GM18505 (cell line): ENCODE measurements around the gene ALDOB.

Experiments
- ATAC-seq: cut with Tn5 transposase; IDR thresholded peaks from one replicate; pipeline ENCODE4 v1.9.1; 2021; ENCODE audit not compliant: unreplicated experiment
- POLR2A ChIP-seq: IDR thresholded peaks from 4 replicates; pipeline ENCODE4 v1.6.1; 2011; ENCODE audit warnings: borderline replicate concordance; ENCODE audit not compliant: insufficient read depth, insufficient read length; ENCODE audit errors: extremely low read depth

The ALDOB gene

DNA sequence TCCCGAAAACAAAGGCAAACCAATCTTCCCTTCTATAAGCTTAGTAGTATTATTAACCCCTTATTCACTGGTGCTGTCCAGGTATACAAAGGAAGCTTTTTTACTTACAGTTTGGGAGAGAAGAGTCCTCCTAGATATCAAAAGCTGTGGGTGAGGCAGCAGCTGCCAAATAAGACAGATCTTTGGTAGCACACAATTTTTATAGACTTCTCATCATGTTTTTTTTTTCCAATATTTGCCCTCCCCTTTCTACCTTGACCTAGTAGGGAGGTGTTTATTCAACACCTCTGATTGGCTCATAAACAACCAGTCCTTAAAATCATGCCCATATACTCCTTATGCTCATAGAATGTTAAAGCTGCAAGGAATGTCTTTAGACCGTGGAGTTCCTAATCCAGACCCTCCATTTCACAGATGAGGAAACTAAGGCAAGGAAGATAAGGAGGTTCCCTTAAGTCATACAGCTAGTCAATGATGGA is at the start of gene ALDOB:
ALDOB (minus strand) TSS at position 174 of the 479 bp plus-strand sequence. CDS start 4,887 bp downstream, outside the sequence.
- TF ChIP-seq POLR2A, result no peak
- ATAC-seq, result no peak

DNA sequence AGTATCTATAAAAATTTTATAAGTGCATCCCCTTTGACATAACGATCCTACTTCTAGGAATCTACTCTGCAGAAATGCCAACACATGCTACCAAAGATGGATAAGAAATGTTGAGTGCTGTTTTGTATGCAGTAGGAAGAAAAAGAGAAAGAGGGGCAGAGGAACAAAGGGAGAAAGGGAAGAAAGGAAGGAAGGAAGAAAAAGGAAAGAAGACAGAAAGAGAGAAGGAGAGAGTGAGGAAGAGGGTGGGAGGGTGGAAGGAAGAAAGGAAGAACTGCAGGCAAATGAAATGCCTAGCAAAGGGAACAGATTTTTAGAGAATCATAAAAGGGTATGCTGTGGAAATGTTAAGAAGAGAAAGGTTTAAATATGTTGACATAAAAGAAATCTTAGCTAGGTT is 48.5 kb upstream of the ALDOB start:
- no peak for ATAC-seq
- no peak for TF ChIP-seq POLR2A

DNA sequence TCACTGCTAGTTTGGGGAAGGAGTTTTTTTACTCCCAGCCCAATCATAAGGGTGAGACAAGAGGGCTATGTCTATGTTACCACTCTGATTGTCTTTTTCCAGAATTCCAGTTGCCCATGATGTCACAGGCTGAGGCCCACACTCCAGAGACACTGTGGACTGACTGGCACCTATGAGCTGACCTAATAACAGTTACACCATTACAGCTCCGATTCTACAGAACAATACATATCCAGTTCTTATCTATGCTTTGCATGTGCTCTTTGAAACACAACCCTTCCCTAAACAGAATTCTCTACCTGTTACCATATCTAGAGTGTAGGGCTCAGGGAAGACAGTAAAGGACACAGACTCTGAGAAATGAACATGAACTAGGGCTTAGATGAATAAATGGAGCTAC is 45.7 kb upstream of the ALDOB start:
- no peak for ATAC-seq
- TF ChIP-seq POLR2A, result no peak

DNA sequence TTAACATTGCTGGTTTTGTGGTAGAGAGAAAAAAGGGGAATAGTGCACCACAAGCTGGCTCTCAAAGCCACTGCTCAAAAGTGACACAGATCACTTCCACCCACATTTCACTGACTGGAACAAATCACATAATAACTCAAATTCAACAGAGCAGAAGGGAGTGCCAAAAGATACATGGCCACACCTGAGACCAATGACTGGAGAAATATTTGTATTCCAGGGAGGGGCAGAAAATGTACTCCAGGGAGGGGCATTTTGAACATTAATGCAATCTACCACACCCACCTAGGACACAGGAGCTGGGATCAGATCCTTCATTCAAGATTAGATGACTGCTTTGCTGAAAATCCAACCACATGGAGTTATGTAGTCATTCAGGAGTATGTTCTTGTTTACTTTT is 44.8 kb upstream of the ALDOB start:
- no peak for ATAC-seq
- no peak for TF ChIP-seq POLR2A

DNA sequence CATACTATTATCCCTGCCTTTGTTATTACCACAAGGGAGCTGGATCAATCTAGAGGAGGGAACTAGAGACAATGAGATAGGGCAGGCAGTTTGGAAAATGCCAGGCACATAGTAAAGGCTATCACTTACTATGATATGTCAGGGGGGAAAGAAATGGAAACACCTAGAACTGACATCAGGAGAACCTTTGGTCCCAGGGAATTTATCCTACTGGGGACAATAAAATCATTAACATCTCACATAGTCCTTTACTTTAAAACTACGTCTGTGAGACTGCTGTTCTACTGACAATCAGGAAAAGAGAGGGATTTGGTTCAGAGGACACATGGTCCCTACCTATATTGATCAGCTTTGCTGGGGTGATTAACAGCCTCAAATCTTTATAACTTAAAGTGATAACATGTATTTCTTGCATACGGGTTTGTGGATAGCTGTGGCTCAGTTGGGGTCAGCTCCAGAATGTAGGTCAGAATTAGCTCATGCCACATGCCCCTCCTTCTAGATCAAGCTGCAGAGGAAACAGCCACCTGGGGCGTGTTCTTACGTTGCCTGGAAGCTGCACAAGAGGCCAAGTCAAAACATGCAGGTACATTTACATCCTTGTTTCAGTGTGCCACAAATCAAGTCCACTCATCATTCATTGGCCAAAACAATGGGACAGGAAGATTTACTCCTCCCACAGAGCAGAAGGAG is 43.9 kb upstream of the ALDOB start:
- no peak for ATAC-seq
- no peak for TF ChIP-seq POLR2A

DNA sequence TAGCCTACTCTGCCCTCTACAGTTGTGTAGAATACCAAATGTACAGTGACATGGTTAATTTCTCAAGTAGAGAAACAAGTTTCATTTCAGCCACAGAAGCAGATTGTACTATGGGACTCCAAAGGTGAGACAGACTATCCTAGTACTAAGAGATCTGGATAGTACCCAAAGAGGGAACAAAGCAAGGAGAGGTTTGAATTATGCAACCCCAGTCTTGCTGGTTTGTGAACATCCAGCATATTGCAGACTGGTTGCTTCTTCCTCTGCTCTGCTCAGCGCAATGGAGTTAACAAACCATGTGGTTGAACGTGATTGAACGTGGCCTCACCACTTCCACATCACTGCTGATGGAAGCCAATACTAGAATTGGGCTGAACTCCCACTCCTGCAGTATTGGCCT is 43.3 kb upstream of the ALDOB start:
- TF ChIP-seq POLR2A, result no peak
- ATAC-seq, result no peak

DNA sequence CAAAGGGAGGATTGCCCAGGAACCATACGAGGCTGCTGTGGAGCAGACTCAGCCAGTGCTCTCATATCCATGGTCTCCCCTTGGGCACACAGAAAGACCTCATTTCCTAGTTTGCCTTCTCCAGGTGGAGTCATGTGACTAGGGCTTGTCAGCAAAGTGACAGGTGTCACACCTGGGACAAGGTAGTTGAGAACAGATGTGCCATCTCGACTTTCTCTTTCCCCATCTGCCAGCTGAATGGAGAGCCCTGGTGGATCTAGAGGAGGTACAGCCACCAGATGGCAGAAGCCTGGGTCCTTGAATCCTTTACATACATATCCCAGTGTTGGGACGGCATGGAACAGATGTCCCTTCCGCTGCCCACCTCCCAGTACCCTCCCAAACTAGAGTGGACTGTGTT is 42.9 kb upstream of the ALDOB start:
- no peak for TF ChIP-seq POLR2A
- ATAC-seq, result no peak

DNA sequence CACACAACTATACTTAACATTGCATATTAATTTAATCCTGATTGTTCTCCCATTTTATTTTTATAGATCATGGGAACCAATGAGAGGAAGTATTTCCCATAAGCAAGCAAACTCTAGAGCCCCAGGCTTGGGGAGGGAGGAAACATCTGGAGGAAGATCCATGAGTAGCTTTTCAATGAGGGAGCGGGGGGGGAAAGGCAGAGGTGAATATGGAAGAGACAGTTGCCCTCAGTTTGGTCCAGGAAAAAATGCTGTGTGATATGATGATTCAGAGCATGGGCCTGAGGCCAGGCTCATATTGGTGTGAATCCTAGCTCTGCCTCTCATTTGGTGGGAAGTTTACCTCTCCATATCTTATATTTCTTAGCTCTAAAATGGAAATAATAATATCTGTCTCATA is 42.2 kb upstream of the ALDOB start:
- no peak for TF ChIP-seq POLR2A
- ATAC-seq, result no peak

DNA sequence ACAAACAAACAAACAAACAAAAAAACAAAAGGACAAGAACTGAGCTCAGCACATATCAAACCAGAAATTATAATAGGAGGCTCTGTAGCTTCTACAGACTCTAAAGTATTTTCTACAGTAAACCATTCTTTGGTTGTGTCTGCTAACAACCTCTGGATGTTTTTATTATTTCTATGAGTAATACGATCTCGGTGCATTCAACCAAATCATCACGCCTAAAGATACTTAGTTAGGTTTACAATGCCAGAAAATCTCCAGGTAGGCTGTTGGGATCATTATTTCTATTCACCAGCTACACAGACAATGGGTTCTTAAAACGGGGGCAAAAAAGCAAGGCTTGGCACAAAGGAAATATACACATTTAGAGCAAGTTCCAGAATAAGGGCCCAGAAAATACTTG is 41.6 kb upstream of the ALDOB start:
- no peak for ATAC-seq
- no peak for TF ChIP-seq POLR2A

DNA sequence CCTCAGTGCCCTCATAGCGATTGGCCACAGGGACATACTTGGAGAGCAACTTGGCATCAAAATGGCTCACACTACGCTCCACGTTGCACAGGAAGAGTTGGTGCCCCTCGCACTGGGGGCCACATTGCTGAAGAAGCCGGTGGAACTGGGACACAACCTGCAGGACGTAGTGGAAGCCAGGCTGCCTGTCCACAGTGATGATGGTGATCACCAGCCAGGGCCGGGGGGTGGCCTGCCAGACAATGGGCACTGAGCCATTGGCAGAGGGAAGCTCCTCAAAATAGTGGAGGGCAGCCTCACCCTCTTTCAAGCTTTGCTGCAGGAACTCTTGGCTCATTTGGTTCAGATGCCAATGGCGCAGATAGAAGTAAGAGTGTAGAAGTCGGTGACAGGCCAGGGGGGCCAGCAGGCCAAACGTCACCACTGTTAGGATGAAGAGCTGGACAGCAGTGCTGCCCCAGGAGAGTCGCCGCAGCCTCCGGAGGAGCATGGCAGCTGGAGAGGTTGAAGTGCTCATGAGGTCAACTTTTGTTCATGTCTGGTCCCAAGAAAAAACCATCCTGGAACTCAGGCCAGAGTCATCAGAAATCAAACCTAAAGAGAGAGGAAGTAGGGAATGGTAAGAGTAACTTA is 41.1 kb upstream of the ALDOB start:
- ATAC-seq, result no peak
- no peak for TF ChIP-seq POLR2A

DNA sequence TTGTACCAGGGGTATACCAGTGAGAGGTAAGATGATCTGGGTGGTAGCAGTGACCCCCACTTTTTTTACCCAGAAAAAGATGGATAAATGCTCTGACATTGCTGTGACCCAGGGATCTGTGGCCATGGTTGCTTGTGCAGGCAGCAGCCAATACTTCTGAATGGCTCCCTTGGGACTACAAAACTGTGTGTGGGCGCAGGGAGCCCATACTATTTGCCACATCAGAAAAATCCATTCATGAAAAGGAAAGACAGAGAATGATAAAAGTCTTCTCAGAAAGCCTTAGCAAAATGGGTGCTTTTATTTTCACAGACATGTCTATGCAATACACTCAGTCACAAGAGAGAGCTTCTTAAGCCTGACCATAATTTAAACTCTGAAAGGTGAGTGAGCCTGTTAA is 37.3 kb upstream of the ALDOB start:
- no peak for TF ChIP-seq POLR2A
- no peak for ATAC-seq

DNA sequence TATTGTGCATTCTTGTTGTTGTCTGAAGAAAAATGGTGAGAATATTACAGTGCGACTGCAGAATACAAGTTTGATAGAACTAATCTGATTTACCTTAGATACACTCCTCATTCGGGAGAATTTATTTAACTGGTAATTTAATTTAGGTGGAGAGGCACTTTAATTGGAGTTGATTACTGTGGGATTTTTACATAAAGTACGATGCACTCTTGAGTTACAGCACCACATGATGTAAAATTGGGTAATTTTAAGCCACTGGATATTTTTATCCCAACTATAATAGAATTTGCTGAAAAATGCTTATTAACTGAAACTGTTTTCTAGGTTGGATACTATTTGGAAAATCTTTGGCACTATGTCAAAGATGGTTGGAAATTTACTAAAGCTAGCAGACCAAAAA is 35.4 kb upstream of the ALDOB start:
- no peak for TF ChIP-seq POLR2A
- ATAC-seq, result no peak

DNA sequence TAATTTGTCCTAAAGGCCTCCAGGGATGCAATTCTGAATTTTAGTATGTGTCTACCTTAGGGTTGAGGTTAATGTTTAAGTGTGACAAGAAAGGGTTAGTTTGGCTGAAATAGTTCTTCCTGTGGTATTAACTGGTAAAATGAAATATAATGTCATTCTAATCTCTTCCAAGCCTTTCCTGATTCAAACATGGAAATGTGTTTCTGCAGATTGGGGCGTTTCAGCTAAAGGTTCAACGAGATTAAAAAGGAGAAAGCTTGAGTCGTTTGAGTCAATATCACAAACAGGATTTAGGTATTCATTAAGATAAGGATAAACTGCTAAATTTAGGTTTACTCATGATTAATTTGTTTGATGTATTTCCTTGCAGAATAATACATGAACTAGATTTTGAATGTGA is 34.4 kb upstream of the ALDOB start:
- no peak for TF ChIP-seq POLR2A
- no peak for ATAC-seq

DNA sequence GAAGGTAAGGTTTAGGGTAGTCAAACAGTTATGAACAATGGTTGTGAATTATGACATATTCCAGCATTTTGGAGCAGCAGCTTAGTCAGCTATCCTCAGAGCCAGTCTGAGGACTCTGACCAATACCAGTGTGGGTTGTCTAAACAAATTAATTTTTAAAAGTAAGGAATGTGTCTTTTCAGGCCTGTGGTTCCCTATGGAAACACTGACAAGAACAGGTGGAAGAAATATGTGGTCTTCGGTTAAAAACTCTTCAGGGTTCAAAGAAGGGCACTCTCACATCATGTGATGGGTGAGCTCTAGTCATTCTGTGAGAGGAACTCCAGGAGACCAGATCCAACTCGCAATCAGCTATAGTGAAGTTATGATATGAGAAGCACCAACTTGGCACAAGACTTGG is 33.5 kb upstream of the ALDOB start:
- TF ChIP-seq POLR2A, result no peak
- ATAC-seq, result no peak
